ENCODE measurements around the gene TRAPPC11. TPM values are rescaled to one million over a fixed set of nuclear protein-coding genes. Genes with fewer than 3 reads are reported as not detected.
"Not testable (repeated sequence)": the region's sequence is repeated elsewhere in the genome, so short reads cannot be mapped to it uniquely, and the experiment has no call there.

TRAPPC11 gene
- polyA plus RNA-seq, 4 donors: 34.7 to 41.9 (median 39.1) TPM

DNA sequence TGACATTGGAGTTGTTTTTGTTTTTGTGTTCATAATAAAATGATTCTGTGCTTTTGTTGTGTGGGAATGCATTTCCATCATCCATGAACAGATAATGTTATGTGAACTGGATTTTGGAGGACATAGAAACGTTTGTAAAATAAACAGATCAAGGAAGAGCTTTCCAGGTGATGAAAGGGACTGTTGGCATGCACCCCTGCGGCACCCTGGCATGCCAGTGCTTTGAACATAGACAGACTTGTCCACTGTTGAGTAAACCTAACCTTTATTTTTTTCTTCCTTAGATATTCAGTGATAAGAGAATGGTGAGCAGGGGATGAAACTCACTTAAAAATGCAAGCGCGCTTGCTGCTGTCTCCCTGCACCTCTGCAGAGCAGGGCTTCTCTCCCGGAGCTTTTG is 59.8 kb downstream of the TRAPPC11 start:
- no peak for DNase-seq (ENCODE audit: low read depth in 4 of 4, low spot score in 3 of 4)

DNA sequence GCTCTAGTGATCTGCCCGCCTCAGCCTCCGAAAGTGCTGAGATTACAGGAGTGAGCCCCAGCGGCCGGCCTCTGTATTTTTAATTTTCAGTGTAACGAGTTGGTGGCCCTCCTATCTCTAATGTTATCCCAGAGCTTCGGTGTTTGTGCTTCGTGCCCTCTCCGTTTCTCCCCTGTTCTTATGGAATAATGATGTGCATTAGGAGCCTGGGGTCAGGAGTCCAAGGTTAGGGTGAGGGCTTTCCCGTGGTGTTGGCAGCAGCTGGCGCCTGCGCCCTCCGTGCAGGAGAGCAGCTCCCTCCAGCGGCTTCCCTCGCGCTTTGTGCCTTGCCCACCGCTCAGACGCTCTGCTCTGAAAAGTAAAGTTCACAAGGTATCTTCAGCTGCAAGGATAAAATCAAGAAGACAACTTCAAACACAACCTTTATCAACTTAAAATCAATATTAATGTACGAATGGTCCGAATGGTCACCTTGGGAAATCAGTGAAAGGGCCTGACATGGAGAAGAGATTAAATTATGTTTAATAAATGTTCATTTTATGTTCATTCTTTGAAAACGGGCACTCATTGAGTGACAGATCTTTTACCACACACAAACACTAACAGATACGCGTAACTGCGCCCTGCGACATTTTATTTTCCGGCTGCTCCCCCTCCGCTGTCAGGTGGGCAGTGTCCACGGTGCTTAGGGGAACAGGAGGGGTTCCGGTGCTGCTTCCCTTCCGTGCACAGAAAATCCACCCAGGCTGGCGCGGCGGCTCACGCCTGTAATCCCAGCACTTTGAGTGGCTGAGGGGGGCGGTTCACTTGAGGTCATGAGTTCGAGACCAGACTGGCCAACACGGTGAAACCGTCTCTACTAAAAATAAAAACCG is 62.4 kb downstream of the TRAPPC11 start:
- DNase-seq (ENCODE audit: low read depth in 4 of 4, low spot score in 3 of 4): peak in 1 of 4 donors; percentile 24

GRCh38 chr4:183722731-183723560 is 63.9 kb downstream of the TRAPPC11 start:
- peak in 3 of 4 donors; percentile 38 to 45 (median 39) for DNase-seq (ENCODE audit: low read depth in 4 of 4, low spot score in 3 of 4)

- DNase-seq (ENCODE audit: low read depth in 4 of 4, low spot score in 3 of 4): no peak
Observed at GRCh38 chr4:183723561-183724228, 64.6 kb downstream of the TRAPPC11 start.

- DNase-seq (ENCODE audit: low read depth in 4 of 4, low spot score in 3 of 4): not testable (repeated sequence)
Observed at GRCh38 chr4:183725585-183725984, 66.5 kb downstream of the TRAPPC11 start.

DNA sequence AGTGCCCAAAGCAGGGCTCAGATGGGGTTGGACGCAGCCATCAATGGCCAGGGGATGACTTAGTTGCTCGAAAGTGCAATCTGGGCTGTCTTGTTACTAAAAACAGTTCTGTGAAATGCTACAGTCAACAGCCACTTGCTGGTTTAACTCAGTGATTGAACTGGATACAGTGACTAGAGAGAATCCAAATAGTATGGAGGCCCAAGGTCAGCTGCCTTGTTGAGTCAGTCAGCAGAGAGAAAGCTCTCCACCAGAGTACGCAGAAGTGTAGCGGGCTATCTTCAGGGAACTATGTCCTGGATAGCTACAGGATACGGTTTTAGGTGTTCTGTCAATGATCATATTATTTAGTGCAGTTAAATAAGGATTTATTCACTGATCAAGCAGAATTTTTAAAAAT is 68.4 kb downstream of the TRAPPC11 start:
- DNase-seq (ENCODE audit: low read depth in 4 of 4, low spot score in 3 of 4): no peak

GRCh38 chr4:183728223-183729068 is 69.4 kb downstream of the TRAPPC11 start:
- no peak for DNase-seq (ENCODE audit: low read depth in 4 of 4, low spot score in 3 of 4)

DNA sequence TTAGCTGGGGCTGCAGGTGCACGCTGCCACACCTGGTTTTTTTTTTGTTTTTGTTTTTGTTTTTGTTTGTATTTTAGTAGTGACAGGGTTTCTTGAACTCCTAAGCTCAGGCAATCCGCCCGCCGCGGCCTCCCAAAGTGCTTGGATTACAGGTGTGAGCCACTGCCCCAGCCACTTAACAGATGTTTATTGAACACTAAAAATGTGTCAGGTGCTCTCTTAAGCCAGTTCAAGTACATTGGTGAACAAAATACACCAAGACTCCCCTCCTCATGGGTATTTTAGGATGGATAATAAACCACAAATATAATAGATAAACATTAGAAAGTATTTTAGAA is 69.9 kb downstream of the TRAPPC11 start:
- no peak for DNase-seq (ENCODE audit: low read depth in 4 of 4, low spot score in 3 of 4)

DNA sequence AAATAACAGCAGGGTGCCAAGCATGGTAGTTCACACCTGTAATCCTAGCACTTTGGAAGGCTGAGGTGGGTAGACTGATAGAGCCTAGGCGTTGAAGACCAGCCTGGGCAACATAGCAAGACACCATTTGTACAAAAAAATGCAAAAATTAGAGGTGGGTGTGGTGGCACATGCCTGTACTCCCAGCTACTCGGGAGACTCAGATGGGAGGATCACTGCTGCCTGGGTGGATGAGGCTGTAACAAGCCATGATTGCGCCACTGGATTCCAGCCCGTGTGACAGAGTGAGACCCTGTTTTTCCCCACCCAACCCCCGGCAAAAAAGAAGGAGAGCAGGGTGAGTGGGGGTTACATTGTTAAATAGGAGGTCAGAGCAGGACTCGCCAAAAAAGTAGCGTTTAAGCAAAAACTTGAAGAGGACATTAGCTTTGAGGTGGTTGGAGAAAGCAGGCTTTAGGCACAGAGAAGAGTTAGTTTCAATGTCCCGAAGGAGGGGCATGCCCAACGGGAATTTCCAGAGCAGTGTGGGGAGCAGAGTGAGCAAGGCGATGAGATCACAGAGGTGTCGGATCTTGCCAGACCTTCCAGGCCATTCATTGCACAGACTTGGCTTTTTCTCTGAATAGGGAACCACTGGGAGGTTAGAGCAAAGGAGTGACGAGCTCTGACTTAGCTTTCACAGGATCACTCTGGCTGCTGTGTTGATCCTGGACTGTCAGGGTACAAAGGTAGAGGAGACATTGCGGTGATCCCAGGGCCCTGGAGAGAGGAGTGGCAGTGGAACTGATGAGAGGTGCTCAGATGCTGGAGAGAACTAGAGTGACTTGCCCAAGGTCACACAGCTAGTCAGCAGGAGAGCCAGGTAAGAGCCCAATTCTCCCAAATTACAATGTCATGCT is 70.6 kb downstream of the TRAPPC11 start:
- no peak for DNase-seq (ENCODE audit: low read depth in 4 of 4, low spot score in 3 of 4)

DNA sequence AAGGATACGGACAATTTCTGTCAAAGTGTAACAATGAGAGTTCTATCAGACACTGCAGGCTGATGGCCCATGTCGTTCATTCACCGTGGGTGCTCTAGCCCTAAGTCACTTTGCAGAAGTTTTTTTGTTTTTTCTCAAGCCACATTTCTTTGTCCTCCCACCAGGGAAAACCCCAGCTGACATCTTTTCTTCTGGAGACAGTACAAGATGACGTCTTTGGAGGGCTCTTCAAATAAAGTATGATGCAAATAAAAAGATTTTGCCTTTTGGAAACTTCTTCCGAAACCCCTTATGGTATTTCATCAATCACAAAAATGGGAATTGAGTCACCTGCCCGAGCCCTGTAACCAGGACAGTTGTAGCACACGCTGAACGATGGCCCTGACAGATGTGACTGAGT is 73.2 kb downstream of the TRAPPC11 start:
- DNase-seq (ENCODE audit: low read depth in 4 of 4, low spot score in 3 of 4): no peak

GRCh38 chr4:183733181-183733580 is 74.1 kb downstream of the TRAPPC11 start:
- no peak for DNase-seq (ENCODE audit: low read depth in 4 of 4, low spot score in 3 of 4)

GRCh38 chr4:183738081-183738673 is 79.1 kb downstream of the TRAPPC11 start:
- DNase-seq (ENCODE audit: low read depth in 4 of 4, low spot score in 3 of 4): no peak

DNA sequence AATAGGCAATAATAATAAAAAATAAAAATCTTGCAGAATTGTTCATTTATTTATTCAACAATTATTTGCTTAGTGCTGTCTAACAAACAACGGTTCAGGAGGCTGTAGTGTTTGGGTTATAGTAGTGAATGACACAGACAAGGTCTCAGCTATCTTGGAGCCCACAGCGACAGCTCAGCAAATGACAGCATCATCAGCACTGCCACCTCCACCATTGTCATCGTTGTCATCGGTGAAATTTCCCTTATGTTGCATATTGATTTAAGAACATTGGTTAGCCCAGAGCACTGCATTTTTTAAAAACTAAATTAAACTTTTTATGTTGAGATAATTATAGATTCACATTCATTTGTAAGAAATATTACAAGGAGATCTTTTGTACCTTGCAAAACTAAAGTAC is 79.9 kb downstream of the TRAPPC11 start:
- DNase-seq (ENCODE audit: low read depth in 4 of 4, low spot score in 3 of 4): no peak

DNA sequence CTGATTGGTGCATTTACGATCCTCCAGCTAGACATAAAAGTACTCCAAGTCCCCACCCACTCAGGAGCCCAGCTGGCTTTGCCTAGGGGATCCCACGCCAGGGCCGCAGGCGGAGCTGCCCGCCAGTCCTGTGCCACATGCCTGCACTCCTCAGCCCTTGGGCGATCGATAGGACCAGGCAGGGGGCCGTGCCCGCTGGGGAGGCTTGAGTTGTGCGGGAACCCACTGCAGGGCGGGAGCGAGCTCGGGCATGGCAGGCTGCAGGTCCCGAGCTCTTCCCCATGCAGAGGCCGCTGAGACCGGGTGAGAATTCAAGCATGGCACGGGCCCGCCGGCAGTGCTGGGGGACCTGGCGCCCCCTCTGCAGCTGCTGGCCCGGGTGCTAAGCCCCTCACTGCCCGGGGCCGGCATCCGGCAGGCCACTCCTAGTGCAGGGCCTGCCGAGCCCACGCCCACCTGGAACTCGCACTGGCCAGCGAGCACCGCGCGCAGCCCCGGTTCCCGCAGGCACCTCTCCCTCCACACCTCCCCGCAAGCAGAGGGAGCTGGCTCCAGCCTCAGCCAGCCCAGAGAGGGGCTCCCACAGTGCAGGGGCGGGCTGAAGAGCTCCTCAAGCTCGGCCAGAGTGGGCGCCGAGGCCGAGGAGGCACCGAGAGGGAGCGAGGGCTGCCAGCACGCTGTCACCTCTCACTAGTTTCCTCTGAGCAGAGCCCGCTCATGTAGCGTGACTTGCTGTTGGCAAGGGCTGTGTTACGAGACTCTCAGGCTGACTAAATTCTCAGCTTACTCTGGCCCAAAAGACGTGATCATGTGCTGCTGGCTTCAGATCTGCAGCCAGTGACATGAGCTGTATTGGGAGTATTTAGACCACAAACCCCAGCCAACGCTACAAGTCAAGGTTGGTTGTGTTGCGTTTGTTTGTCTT is 87.5 kb downstream of the TRAPPC11 start:
- DNase-seq (ENCODE audit: low read depth in 4 of 4, low spot score in 3 of 4): no peak

DNA sequence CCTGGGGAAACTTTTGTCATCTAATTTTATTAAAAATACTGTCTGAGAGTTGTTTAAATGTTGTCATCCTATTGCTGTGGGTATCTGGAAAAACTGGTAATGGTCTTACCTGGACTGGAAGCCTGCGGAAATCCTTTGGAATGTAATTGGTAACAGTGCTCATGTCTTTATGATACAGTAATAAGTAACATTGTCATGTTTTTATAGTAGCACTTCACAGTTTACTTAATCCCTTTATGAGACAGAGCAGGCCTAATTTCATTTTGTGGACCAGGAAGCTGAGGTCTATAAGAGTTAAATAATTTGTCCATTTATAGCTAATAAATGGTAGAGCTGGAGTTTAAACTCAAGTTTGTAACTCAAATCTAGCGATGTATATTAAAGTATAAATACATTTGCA is 88.3 kb downstream of the TRAPPC11 start:
- no peak for DNase-seq (ENCODE audit: low read depth in 4 of 4, low spot score in 3 of 4)

GRCh38 chr4:183747931-183748670 is 89.0 kb downstream of the TRAPPC11 start:
- DNase-seq (ENCODE audit: low read depth in 4 of 4, low spot score in 3 of 4): peak in 1 of 4 donors; percentile 47

- DNase-seq (ENCODE audit: low read depth in 4 of 4, low spot score in 3 of 4): no peak
Observed at GRCh38 chr4:183751106-183751505, 92.0 kb downstream of the TRAPPC11 start.

All from right renal pelvis (tissue), 4 donors.